Endothelial cell of umbilical vein (primary cell): Measurements from ENCODE around the gene DIPK1A. TPM values are rescaled to one million over a fixed set of nuclear protein-coding genes. Genes with fewer than 3 reads are reported as not detected.

Experiments used
- BruUV-seq: library from RNA; stranded (reverse); fragments of 400-500 nt; replicated peaks from 2 replicates; lab custom pipeline; 2021; lab: Mats Ljungman, UMichigan
- CTCF ChIA-PET: fragments of 300-600, 350-600 bp; sonication (Branson Sonifier 250); formaldehyde crosslinking; loops from one replicate; lab custom pipeline; 2021; ENCODE audit warnings: antibody characterized with exemption, inconsistent platforms; lab: Charles Lee
- POLR2A ChIA-PET: fragments of 300-600, 350-600 bp; sonication (Branson Sonifier 250); formaldehyde crosslinking; loops from one replicate; lab custom pipeline; 2021; ENCODE audit warnings: antibody characterized with exemption, inconsistent platforms; lab: Charles Lee
- DNase-seq: peaks from one replicate; pipeline ENCODE4 v3.0.0-alpha.2; 2011; ENCODE audit warnings: low read depth, low spot score
- FAIRE-seq: peaks from 2 replicates; lab custom pipeline; 2011; peaks lifted over from hg19 to GRCh38; lab: Jason Lieb, UNC
- H2AFZ ChIP-seq: 2 replicates; pipeline ENCODE4 v1.6.0; 2012; ENCODE audit warnings: low read depth, low read length, control low read depth, inconsistent platforms
- H3K27ac ChIP-seq: 2 replicates; pipeline ENCODE4 v1.5.1; 2011; ENCODE audit warnings: low read depth, mild to moderate bottlenecking, control low read depth, low read length, moderate library complexity; ENCODE audit not compliant: insufficient read depth
- H3K27me3 ChIP-seq, 2 experiments: 2 replicates each; pipeline versions ENCODE4 v1.6.0 to v1.6.1; 2011; ENCODE audit warnings: low read length in 2 of 2, mixed read lengths in 1 of 2; ENCODE audit not compliant: control insufficient read depth in 2 of 2, insufficient read depth in 2 of 2
- H3K36me3 ChIP-seq, 2 experiments: 2 replicates in 1 of 2; 3 replicates in 1 of 2; pipeline ENCODE4 v1.5.1; 2011; ENCODE audit warnings: low read length in 2 of 2, mild to moderate bottlenecking in 1 of 2, moderate library complexity in 1 of 2; ENCODE audit not compliant: control insufficient read depth in 2 of 2, insufficient read depth in 2 of 2; ENCODE audit errors: extremely low read depth in 1 of 2
- H3K4me1 ChIP-seq: 3 replicates; pipeline ENCODE4 v1.5.1; 2011; ENCODE audit warnings: mild to moderate bottlenecking, low read length; ENCODE audit not compliant: control insufficient read depth, insufficient read depth; ENCODE audit errors: extremely low read depth
- H3K4me2 ChIP-seq: 2 replicates; pipeline ENCODE4 v1.6.1; 2011; ENCODE audit warnings: low read length, control low read depth, mixed read lengths; ENCODE audit not compliant: insufficient read depth
- H3K4me3 ChIP-seq, 3 experiments: fragments of 200-600 bp in 1 of 3; sonication (generic), shearing (Covaris generic) in 1 of 3; replicated peaks in 1 of 3; 2 replicates each; pipeline ENCODE4 v1.5.1; 2011 to 2016; ENCODE audit warnings: control low read depth in 3 of 3, low read length in 3 of 3, mild to moderate bottlenecking in 2 of 3, inconsistent platforms in 1 of 3, low read depth in 1 of 3, moderate library complexity in 1 of 3; ENCODE audit not compliant: insufficient read depth in 1 of 3
- H3K79me2 ChIP-seq: 2 replicates; pipeline ENCODE4 v1.6.0; 2012; ENCODE audit warnings: low read length, inconsistent platforms; ENCODE audit not compliant: control insufficient read depth, insufficient read depth
- H3K9ac ChIP-seq: replicated peaks from 2 replicates; pipeline ENCODE3; 2011; ENCODE audit warnings: low read length, control low read depth; ENCODE audit not compliant: insufficient read depth; ENCODE audit errors: extremely low read depth
- H3K9me1 ChIP-seq: replicated peaks from 3 replicates; pipeline ENCODE4 v1.6.0; 2011; ENCODE audit warnings: mild to moderate bottlenecking, low read length; ENCODE audit not compliant: control insufficient read depth, insufficient read depth; ENCODE audit errors: extremely low read depth
- H3K9me3 ChIP-seq: replicated peaks from 2 replicates; pipeline ENCODE4 v1.5.1; 2012; ENCODE audit warnings: low read length, inconsistent platforms; ENCODE audit not compliant: control insufficient read depth, insufficient read depth
- H4K20me1 ChIP-seq: replicated peaks from 2 replicates; pipeline ENCODE3; 2011; ENCODE audit warnings: mild to moderate bottlenecking, low read length; ENCODE audit not compliant: control insufficient read depth, insufficient read depth; ENCODE audit errors: extremely low read depth
- CTCF ChIP-seq, 2 donors: IDR thresholded peaks; 1 replicate in 1 of 2; 2 replicates in 1 of 2; pipeline ENCODE4 v1.5.1; 2011; ENCODE audit warnings: low read length in 2 of 2, mild to moderate bottlenecking in 2 of 2, moderate library complexity in 2 of 2, control low read depth in 1 of 2, inconsistent platforms in 1 of 2, low read depth in 1 of 2; ENCODE audit not compliant: insufficient read depth in 1 of 2; ENCODE audit errors: extremely low read depth in 1 of 2
- EZH2 ChIP-seq: IDR thresholded peaks from 2 replicates; pipeline ENCODE4 v1.6.1; 2012; ENCODE audit warnings: borderline replicate concordance, low read depth, mild to moderate bottlenecking, moderate library complexity, low read length, inconsistent platforms; ENCODE audit not compliant: severe bottlenecking
- FOS ChIP-seq: IDR thresholded peaks from 2 replicates; pipeline ENCODE4 v1.6.1; 2011; ENCODE audit warnings: mild to moderate bottlenecking, low read length, moderate library complexity, borderline replicate concordance; ENCODE audit not compliant: insufficient read depth
- GATA2 ChIP-seq: IDR thresholded peaks from 2 replicates; pipeline ENCODE4 v1.7.0; 2011; ENCODE audit warnings: low read depth, mild to moderate bottlenecking, moderate library complexity, mixed read lengths, low read length; ENCODE audit not compliant: insufficient read length, insufficient read depth
- JUN ChIP-seq: IDR thresholded peaks from 2 replicates; pipeline ENCODE4 v1.6.1; 2011; ENCODE audit warnings: borderline replicate concordance, low read depth; ENCODE audit not compliant: insufficient read length, insufficient read depth
- MAX ChIP-seq: IDR thresholded peaks from 2 replicates; pipeline ENCODE4 v1.6.1; 2011; ENCODE audit not compliant: insufficient read depth, insufficient read length
- MYC ChIP-seq: IDR thresholded peaks from one replicate; pipeline ENCODE4 v1.6.1; 2011; ENCODE audit warnings: mild to moderate bottlenecking, low read depth, low read length
- POLR2A ChIP-seq: IDR thresholded peaks from 2 replicates; pipeline ENCODE4 v1.6.1; 2012; ENCODE audit warnings: low read depth, mild to moderate bottlenecking, control low read depth, low read length
- POLR2AphosphoS5 ChIP-seq: IDR thresholded peaks from 2 replicates; pipeline ENCODE4 v1.6.1; 2012; ENCODE audit warnings: low read depth, mild to moderate bottlenecking, control low read depth, low read length, moderate library complexity; ENCODE audit not compliant: insufficient read depth
- dilution Hi-C: fragments of 300-500 bp; cut with MboI; formaldehyde crosslinking; loops from one replicate; pipeline ENCODE4 v1.15.0; 2019; ENCODE audit warnings: low sequenced_read_pairs; ENCODE audit not compliant: extremely low pct_ligation_motif_present
- intact Hi-C: fragments of 100-400 bp; cut with micrococcal nuclease; formaldehyde crosslinking; loops from one replicate; pipeline ENCODE4 v1.10.0; 2022
- polyA plus RNA-seq, 4 experiments: library from polyadenylated mRNA; depleted of rRNA in 3 of 4; stranded (reverse) in 3 of 4; unstranded in 1 of 4; fragments of >200 nt; gene quantifications; 2 replicates each; pipeline versions ENCODE4 v1.2.1 to v1.2.3, GENCODE V29; 2011 to 2012; ENCODE audit warnings: missing spikeins in 1 of 4
- total RNA-seq: library from RNA; stranded (reverse); gene quantifications from 2 replicates; pipeline ENCODE4 v1.2.3, GENCODE V29; 2021

Gene DIPK1A
- total and polyA plus RNA-seq, 2 donors (not counting 3 experiments of a cell fraction or from before 2014, with no cell fraction given) = 0.25 to 0.93 TPM

- peaks cover 26% of the 10 kb centered on the region for H3K4me1 ChIP-seq
- H3K9me3 ChIP-seq = no peaks in the 10 kb centered on the region
- ChIA-PET CTCF (no interaction called here), POLR2A (no interaction called here)
- peaks cover 9% of the 10 kb centered on the region for H4K20me1 ChIP-seq
- DNase-seq (no peak), FAIRE-seq (peak; percentile 18)
- no peaks in the 10 kb centered on the region for H3K9me1 ChIP-seq
- H2AFZ ChIP-seq = no peak overlapping the region
- H3K4me2 ChIP-seq = peak overlapping the region; percentile 97
- peak overlapping the region; percentile 90 for H3K9ac ChIP-seq
- H3K79me2 ChIP-seq = peaks cover 70% of the 10 kb centered on the region
- peaks cover 3 to 38% of the 10 kb centered on the region in 2 experiments for H3K36me3 ChIP-seq
- intact Hi-C loops = no loop called here
- dilution Hi-C loops = no loop called here
- TF ChIP-seq GATA2 (no peak), FOS (no peak), CTCF (IDR thresholded peaks at IDR 0.05; ENCODE audit: extremely low read depth in 1 of 2, insufficient read depth in 1 of 2, low read depth in 1 of 2, low read length in 2 of 2) (no peak), POLR2A (no peak), POLR2AphosphoS5 (no peak), EZH2 (no peak), MYC (no peak), MAX (no peak), JUN (no peak)
- BruUV-seq = no TSS peak
- no peaks in the 10 kb centered on the region for H3K27me3 ChIP-seq
- no peak overlapping the region for H3K27ac ChIP-seq
- H3K4me3 ChIP-seq = peak overlapping the region; percentile 85 to 97 (median 85)
Measured at GRCh38 chr1:92833840-92834239, 127.4 kb downstream of the DIPK1A start.
